ENCODE data around the gene RASAL2.

DNA sequence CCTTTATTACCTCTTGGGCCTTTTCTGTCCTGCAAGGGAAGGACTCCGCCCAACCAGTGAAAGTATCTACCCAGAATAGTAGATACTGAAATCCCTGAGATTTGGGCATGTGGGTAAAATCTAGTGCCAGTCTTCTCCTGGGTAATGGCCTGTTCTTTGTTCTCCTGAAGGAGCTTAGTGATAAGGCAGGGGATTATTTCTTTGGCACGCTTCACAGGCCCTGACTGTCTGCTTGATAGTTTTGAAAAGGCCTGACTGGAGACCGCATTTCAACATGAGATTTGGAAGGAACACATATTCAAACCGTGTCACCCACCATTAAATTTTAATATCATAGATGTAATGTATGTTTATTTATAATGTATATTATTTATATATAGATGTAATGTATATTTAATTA lies 48.9 kb downstream of the RASAL2 start:
- no peak for TF ChIP-seq NR3C1 (IDR thresholded peaks at IDR 0.05)
- TF ChIP-seq, protein P1, sequence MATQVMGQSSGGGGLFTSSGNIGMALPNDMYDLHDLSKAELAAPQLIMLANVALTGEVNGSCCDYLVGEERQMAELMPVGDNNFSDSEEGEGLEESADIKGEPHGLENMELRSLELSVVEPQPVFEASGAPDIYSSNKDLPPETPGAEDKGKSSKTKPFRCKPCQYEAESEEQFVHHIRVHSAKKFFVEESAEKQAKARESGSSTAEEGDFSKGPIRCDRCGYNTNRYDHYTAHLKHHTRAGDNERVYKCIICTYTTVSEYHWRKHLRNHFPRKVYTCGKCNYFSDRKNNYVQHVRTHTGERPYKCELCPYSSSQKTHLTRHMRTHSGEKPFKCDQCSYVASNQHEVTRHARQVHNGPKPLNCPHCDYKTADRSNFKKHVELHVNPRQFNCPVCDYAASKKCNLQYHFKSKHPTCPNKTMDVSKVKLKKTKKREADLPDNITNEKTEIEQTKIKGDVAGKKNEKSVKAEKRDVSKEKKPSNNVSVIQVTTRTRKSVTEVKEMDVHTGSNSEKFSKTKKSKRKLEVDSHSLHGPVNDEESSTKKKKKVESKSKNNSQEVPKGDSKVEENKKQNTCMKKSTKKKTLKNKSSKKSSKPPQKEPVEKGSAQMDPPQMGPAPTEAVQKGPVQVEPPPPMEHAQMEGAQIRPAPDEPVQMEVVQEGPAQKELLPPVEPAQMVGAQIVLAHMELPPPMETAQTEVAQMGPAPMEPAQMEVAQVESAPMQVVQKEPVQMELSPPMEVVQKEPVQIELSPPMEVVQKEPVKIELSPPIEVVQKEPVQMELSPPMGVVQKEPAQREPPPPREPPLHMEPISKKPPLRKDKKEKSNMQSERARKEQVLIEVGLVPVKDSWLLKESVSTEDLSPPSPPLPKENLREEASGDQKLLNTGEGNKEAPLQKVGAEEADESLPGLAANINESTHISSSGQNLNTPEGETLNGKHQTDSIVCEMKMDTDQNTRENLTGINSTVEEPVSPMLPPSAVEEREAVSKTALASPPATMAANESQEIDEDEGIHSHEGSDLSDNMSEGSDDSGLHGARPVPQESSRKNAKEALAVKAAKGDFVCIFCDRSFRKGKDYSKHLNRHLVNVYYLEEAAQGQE (IDR thresholded peaks at IDR 0.05): no peak
- TF ChIP-seq, protein P2, sequence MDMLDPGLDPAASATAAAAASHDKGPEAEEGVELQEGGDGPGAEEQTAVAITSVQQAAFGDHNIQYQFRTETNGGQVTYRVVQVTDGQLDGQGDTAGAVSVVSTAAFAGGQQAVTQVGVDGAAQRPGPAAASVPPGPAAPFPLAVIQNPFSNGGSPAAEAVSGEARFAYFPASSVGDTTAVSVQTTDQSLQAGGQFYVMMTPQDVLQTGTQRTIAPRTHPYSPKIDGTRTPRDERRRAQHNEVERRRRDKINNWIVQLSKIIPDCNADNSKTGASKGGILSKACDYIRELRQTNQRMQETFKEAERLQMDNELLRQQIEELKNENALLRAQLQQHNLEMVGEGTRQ (IDR thresholded peaks at IDR 0.05): no peak
- TF ChIP-seq POLR2A (IDR thresholded peaks at IDR 0.05; ENCODE audit: low read length): no peak
- TF ChIP-seq, protein P3, sequence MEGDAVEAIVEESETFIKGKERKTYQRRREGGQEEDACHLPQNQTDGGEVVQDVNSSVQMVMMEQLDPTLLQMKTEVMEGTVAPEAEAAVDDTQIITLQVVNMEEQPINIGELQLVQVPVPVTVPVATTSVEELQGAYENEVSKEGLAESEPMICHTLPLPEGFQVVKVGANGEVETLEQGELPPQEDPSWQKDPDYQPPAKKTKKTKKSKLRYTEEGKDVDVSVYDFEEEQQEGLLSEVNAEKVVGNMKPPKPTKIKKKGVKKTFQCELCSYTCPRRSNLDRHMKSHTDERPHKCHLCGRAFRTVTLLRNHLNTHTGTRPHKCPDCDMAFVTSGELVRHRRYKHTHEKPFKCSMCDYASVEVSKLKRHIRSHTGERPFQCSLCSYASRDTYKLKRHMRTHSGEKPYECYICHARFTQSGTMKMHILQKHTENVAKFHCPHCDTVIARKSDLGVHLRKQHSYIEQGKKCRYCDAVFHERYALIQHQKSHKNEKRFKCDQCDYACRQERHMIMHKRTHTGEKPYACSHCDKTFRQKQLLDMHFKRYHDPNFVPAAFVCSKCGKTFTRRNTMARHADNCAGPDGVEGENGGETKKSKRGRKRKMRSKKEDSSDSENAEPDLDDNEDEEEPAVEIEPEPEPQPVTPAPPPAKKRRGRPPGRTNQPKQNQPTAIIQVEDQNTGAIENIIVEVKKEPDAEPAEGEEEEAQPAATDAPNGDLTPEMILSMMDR (IDR thresholded peaks at IDR 0.05): no peak
- TF ChIP-seq CBX2 (IDR thresholded peaks at IDR 0.05; ENCODE audit: borderline replicate concordance, low read depth): no peak

Data from A549 (cell line).